ENCODE measurements around the gene SDS. TPM values are rescaled to one million over a fixed set of nuclear protein-coding genes. Genes with fewer than 3 reads are reported as not detected.

Gene SDS
- total and polyA plus RNA-seq, 2 of the 13 experiments (the other 11 are each of a cell fraction or from before 2014, with no cell fraction given): not detected

GRCh38 chr12:113358381-113359132 is 45.1 kb downstream of the SDS start, which contains the start of gene PLBD2 (continued):
- 0 out of 2 replicates have a peak, but pooled peaks have one; percentile 65 for TF ChIP-seq ZNF704 (CRISPR knock-in tag; IDR thresholded peaks at IDR 0.05; ENCODE audit: borderline replicate concordance)
- TF ChIP-seq TERF1 (CRISPR knock-in tag; IDR thresholded peaks at IDR 0.05): no peak
- no peak for TF ChIP-seq HNF1B (CRISPR knock-in tag; IDR thresholded peaks at IDR 0.05)
- TF ChIP-seq BHLHE40 (IDR thresholded peaks at IDR 0.05; ENCODE audit: low read length): peak; percentile 90
- no peak for TF ChIP-seq DPF2 (CRISPR knock-in tag; IDR thresholded peaks at IDR 0.05; ENCODE audit: borderline replicate concordance, low read depth)
- 0 out of 2 replicates have a peak, but pooled peaks have one; percentile 29 for TF ChIP-seq HOXD1 (CRISPR knock-in tag; IDR thresholded peaks at IDR 0.05)
- 0 out of 2 replicates have a peak, but pooled peaks have one; percentile 47 for TF ChIP-seq KDM2A (CRISPR knock-in tag; IDR thresholded peaks at IDR 0.05; ENCODE audit: borderline replicate concordance, low read depth)
- no peak for TF ChIP-seq AHR (CRISPR knock-in tag; IDR thresholded peaks at IDR 0.05)
- no peak; the same call in 1 of the 2 replicates for TF ChIP-seq CENPBD1 (CRISPR knock-in tag; IDR thresholded peaks at IDR 0.05; ENCODE audit: borderline replicate concordance, low read depth)
- TF ChIP-seq RFX5 (IDR thresholded peaks at IDR 0.05; ENCODE audit: low read depth, low read length): no peak
- peak; percentile 83; the same call in 1 of the 2 replicates for TF ChIP-seq ARNTL (CRISPR knock-in tag; IDR thresholded peaks at IDR 0.05)
- 0 out of 2 replicates have a peak, but pooled peaks have one; percentile 31 for TF ChIP-seq ZNF501 (CRISPR knock-in tag; IDR thresholded peaks at IDR 0.05)
- TF ChIP-seq FOXJ3 (CRISPR knock-in tag; IDR thresholded peaks at IDR 0.05; ENCODE audit: borderline replicate concordance): no peak
- 0 out of 2 replicates have a peak, but pooled peaks have one; percentile 24 for TF ChIP-seq TOPORS (CRISPR knock-in tag; IDR thresholded peaks at IDR 0.05)
- no peak for TF ChIP-seq TOE1 (CRISPR knock-in tag; IDR thresholded peaks at IDR 0.05)
- TF ChIP-seq ZFP36 (IDR thresholded peaks at IDR 0.05; ENCODE audit: borderline replicate concordance, low read depth, low read length, partially characterized antibody): no peak
- peak; percentile 52 for TF ChIP-seq ZNF883 (CRISPR knock-in tag; IDR thresholded peaks at IDR 0.05; ENCODE audit: not compliant biosample characterization)
- no peak for TF ChIP-seq ZNF414 (CRISPR knock-in tag; IDR thresholded peaks at IDR 0.05)
- peak; percentile 52; the same call in 1 of the 2 replicates for TF ChIP-seq POGZ (CRISPR knock-in tag; IDR thresholded peaks at IDR 0.05)
- no peak for TF ChIP-seq ZNF792 (CRISPR knock-in tag; IDR thresholded peaks at IDR 0.05)
- TF ChIP-seq FOXA3 (CRISPR knock-in tag; IDR thresholded peaks at IDR 0.05): no peak
- TF ChIP-seq ZNF180 (CRISPR knock-in tag; IDR thresholded peaks at IDR 0.05; ENCODE audit: borderline replicate concordance, low read depth): no peak
- peak; percentile 50; the same call in 1 of the 2 replicates for TF ChIP-seq HES4 (CRISPR knock-in tag; IDR thresholded peaks at IDR 0.05; ENCODE audit: borderline replicate concordance)
- peak; percentile 23; the same call in 1 of the 2 replicates for TF ChIP-seq NCOA2 (CRISPR knock-in tag; IDR thresholded peaks at IDR 0.05)
- no peak for TF ChIP-seq ZNF850 (CRISPR knock-in tag; conservative IDR thresholded peaks at IDR 0.05)
